ENCODE results near the gene ASMT. TPM values are rescaled to one million over a fixed set of nuclear protein-coding genes. Genes with fewer than 3 reads are reported as not detected.
"Not testable (repeated sequence)": the region's sequence is repeated elsewhere in the genome, so short reads cannot be mapped to it uniquely, and the experiment has no call there.

Gene ASMT
- 0.62 TPM for total RNA-seq

DNA sequence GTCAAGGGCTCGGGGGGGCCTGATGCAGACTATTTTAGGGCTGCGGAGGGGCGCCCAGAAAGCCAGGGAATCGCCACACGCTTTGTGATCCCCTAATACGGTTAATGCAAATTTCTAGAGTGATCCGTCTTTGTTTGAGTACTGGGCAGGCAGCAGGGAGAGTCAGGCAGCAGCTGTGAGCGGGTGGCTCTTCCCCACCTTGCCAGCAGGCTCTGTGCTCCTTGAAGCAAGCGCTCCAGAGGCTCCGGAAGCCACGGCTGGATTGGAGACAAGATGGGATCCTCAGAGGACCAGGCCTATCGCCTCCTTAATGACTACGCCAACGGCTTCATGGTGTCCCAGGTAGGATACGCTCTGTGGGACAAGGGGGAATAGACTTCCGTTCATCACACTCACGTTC, at the start of gene ASMT:
ASMT (plus strand) TSS at position 133 of the 400 bp plus-strand sequence; CDS start at position 274, 141 bp downstream.
- no peak for DNase-seq

- not testable (repeated sequence) for DNase-seq
These were observed 40.7 kb upstream of the ASMT start for GRCh38 chrX:1574181-1574580.

- no peak for DNase-seq
These were observed 38.5 kb upstream of the ASMT start for GRCh38 chrX:1576201-1576992.

- no peak for DNase-seq
These were observed 37.0 kb upstream of the ASMT start for GRCh38 chrX:1577845-1578244.

- no peak for DNase-seq
These were observed 36.2 kb upstream of the ASMT start for GRCh38 chrX:1578511-1579173.

- no peak for DNase-seq
These were observed 33.7 kb upstream of the ASMT start for GRCh38 chrX:1581132-1581531.

DNA sequence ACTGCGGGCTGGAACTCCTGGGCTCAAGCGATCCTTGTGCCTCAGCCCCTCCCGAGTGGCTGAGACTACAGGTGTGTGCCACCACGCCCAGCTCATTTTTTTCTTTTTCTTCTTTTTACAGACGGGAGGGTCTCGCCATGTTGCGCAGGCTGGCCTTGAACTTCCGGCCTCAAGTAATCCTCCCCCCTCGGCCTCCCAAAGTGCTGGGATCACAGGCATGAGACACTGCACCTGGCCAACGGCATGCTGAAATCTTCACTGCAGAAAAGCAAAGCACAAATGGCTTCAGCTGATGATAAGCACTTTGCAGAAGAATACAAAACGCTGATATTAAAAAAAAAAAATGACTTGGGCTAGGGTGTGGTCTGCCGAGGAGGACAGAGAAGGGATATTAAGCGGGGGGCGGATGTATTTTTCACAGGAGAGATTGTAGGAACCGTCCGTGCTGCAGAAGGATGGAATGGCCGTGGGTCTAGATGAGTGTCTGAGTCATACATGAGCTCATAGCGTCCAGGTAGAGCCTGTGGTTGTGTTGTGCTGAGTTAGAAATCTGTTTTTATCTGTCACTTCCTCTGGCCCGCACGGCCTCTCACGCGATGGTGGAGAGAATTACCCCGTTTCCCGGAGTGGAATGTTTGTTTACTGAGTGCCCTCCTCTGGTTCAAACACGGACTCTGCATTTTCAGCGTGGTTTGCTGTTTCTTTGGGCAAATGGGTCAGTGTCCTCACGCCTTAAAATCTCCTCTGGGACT, 32.0 kb upstream of the ASMT start:
- no peak for DNase-seq

GRCh38 chrX:1584237-1585011, 30.4 kb upstream of the ASMT start:
- no peak for DNase-seq

DNA sequence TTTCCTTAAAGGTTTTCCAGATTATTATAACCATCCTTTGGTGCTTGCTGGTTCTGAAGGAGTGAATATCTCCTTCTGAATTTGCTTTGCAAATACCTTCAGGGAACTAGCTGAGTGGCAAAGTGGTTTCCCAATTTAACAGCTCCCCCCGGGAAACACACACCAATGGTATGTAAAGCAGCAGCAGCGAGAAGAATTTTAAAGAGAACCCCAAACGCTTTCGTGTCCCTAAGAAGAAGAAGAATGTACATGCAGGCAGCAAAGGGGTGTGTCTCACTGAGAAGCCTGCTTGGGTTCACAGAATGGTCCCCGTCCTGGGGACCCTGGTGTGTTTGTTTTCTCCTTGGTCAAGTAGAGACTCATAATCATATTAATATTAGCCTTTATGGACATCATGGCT, 27.7 kb upstream of the ASMT start:
- no peak for DNase-seq

DNA sequence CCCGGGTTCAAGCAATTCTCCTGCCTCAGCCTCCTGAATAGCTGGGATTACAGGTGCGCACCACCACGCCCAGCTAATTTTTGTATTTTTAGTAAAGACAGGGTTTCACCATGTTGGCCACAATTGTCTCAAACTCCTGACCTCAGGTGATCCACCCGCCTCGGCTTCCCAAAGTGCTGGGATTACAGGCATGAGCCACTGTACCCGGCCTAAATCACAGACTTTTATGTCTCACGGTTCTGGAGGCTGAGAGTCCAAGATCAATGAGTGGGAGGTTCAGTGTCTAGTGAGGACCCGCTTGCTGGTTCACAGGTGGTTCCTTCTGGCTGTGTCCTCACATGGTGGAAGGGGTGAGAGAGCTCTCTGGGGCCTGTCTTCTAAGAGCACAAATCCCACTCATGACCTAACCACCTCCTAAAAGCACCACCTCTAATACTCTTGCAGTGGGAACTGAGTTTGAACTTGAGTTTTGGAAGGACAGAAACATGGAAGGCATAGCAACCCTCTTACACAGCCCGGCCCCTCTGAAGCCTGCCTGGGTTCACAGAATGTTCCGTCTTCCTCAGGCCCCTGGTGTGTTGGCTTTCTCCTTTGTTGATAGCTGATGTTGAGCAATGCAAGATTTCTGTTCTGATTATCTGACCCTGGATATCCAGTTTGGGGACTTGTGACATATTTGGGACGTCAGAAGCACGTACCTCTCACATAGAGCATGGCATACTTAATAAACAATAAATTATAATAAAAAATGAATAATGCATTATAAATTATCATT, 25.3 kb upstream of the ASMT start:
- no peak for DNase-seq

- DNase-seq, result peak; percentile 95
These were observed 23.6 kb upstream of the ASMT start, which contains the start of gene AKAP17A for GRCh38 chrX:1591102-1591862. AKAP17A (plus strand) TSS chrX:1591604; CDS start chrX:1593463, 1,859 bp downstream.

DNA sequence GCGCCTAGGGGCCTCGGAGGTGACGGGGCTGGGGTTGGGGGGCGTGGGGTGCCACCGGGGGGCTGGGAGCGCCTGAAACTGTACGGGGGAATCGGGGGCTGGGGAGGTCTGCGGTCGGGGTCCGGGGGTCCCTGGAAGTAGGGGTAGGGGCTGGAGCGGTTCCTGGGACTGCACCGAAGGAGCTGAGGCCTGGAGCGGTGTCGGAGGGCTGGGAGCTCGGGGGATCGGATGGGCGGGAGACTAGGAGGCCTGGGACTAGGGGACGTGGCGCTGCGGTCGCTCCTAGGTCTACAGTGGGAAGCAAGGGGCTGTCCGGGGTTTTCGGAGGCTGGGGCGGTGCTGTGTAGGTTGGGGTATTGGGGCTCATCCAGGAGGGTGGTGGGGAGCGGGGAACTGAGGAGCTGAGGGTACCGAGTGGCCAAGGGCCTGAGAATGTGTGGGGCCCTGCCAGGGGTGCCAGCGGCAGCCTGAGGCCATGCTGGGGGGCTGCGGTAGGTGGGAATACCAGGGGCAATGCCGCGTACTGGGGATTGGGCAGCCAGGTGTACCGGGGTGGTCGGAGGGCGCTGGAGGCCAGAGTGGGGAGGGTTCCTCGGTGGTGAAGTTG, 22.9 kb upstream of the ASMT start:
- no peak for DNase-seq

DNA sequence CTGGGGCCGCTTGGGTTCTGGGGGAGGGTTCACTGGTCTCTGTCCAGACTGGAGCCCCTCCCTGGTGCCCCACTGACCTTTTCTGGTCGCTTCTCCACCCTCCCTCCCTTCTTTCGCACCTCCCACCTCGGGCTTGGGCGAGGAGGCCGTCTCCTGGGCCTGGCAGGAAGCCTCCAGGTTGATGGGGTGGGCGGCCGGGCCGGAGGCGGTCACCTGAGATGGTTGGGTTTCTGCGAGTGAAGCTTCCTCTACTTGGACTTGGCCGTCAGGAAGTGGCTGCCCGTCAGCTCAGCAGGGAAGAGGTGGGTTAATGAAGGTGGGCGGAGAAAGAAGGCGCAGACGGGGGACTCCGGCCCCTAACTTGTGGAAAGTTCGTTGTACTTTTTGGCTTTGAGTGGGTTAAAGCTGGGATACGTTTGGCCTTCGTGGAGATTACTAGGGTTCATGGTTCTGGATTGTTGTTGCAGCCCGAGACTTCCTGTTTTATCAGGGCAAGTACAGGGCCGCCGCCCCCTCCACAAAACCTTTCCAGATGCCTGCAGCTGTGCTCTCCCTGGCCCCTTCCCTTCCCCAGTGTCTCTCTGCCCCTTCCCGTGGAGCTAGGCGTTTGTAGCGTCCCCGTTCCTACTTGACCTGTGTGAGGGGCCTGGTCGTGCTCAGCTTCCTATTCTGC, 22.3 kb upstream of the ASMT start:
- DNase-seq, result no peak

GRCh38 chrX:1593286-1594271, 21.3 kb upstream of the ASMT start:
- DNase-seq, result no peak

GRCh38 chrX:1595711-1596060, 19.2 kb upstream of the ASMT start:
- DNase-seq, result no peak

GRCh38 chrX:1596676-1597344, 18.0 kb upstream of the ASMT start:
- no peak for DNase-seq

- DNase-seq, result no peak
These were observed 17.4 kb upstream of the ASMT start for GRCh38 chrX:1597345-1598020.
